ENCODE results near the gene OR5H14. TPM values are rescaled to one million over a fixed set of nuclear protein-coding genes. Genes with fewer than 3 reads are reported as not detected.
A peak's percentile ranks its signal among the peaks of the same experiment; 100 is the strongest.

OR5H14 gene
- total RNA-seq, 1 experiment from 2014 or later = not detected

- H3K27me3 Mint-ChIP-seq (ENCODE audit: low read depth) = no peaks in the 10 kb centered on the region
- no peak overlapping the region for H3K4ac ChIP-seq (ENCODE audit: low read depth, low read length)
- H4K8ac ChIP-seq (replicated peaks; ENCODE audit: insufficient read length, low read depth, low read length) = no peak overlapping the region
- no peak overlapping the region for H2BK120ac ChIP-seq (ENCODE audit: low read depth, low read length, poor library complexity, severe bottlenecking)
- H2AK5ac ChIP-seq (ENCODE audit: insufficient read length, low read length) = no peak overlapping the region
- peaks cover 5 to 9% of the 10 kb centered on the region in 2 experiments; a peak in 4 of 5 replicates for H3K9me3 Mint-ChIP-seq
- no peak overlapping the region for H3T11ph ChIP-seq (ENCODE audit: low read length)
- peaks cover 4 to 9% (median 9%) of the 10 kb centered on the region in 3 experiments; a peak in 6 of 7 replicates for H3K36me3 Mint-ChIP-seq (ENCODE audit: insufficient read depth in 1 of 3, low read depth in 3 of 3)
- H3K27me3 ChIP-seq (ENCODE audit: insufficient read depth, low read length) = no peaks in the 10 kb centered on the region
- H3K79me2 ChIP-seq (ENCODE audit: insufficient read depth, low read length) = no peaks in the 10 kb centered on the region
- H3K27ac ChIP-seq (ENCODE audit: insufficient read length, low read depth, low read length) = no peak overlapping the region
- no peaks in the 10 kb centered on the region for H3K79me1 ChIP-seq (ENCODE audit: insufficient read depth, low read depth, low read length, poor library complexity, severe bottlenecking)
- H2AFZ ChIP-seq (ENCODE audit: low read length) = no peak overlapping the region
- H3K4me1 Mint-ChIP-seq = peaks cover 24 to 31% of the 10 kb centered on the region in 2 experiments
- H4K5ac ChIP-seq (ENCODE audit: insufficient read length, low read depth, low read length) = no peak overlapping the region
- no peak overlapping the region for H2BK20ac ChIP-seq (ENCODE audit: low read depth, low read length, poor library complexity, severe bottlenecking)
- H3K56ac ChIP-seq (ENCODE audit: insufficient read length, low read depth, low read length) = no peak overlapping the region
- no peak for TF ChIP-seq CTCF (conservative IDR thresholded peaks at IDR 0.05)
- no peak for DNase-seq
- H3K18ac ChIP-seq (ENCODE audit: insufficient read length, low read depth, low read length) = no peak overlapping the region
- H3K4me1 ChIP-seq (ENCODE audit: insufficient read depth, low read length) = peaks cover 3% of the 10 kb centered on the region; the same call in 1 of the 2 replicates
- no peaks in the 10 kb centered on the region for H3K23me2 ChIP-seq (ENCODE audit: insufficient read length, low read depth, low read length, poor library complexity, severe bottlenecking)
- no peak overlapping the region for H3K23ac ChIP-seq (ENCODE audit: insufficient read length, low read depth, low read length)
- no peak overlapping the region for H2BK15ac ChIP-seq (ENCODE audit: low read depth, low read length)
- H3K9ac ChIP-seq (ENCODE audit: extremely low read depth, insufficient read length, low read length) = no peak overlapping the region
- H2BK5ac ChIP-seq (ENCODE audit: insufficient read length, low read length) = no peak overlapping the region
- no peak overlapping the region for H4K91ac ChIP-seq (ENCODE audit: insufficient read length, low read depth, low read length)
- no peak overlapping the region for H2BK12ac ChIP-seq (ENCODE audit: insufficient read length, low read depth, low read length)
- no peak overlapping the region for H3K14ac ChIP-seq (ENCODE audit: insufficient read depth, low read length)
- H3K9me3 ChIP-seq (ENCODE audit: control insufficient read depth, low read depth, low read length) = no peaks in the 10 kb centered on the region
- H3K27ac Mint-ChIP-seq = peak overlapping the region in 2 of 3 experiments; percentile 66 to 95; a peak in 5 of 7 replicates
- H4K20me1 ChIP-seq (ENCODE audit: control insufficient read depth, insufficient read depth, insufficient read length) = no peaks in the 10 kb centered on the region
- no peak overlapping the region for H3K4me2 ChIP-seq (ENCODE audit: insufficient read depth, insufficient read length, low read length)
- H3K4me3 Mint-ChIP-seq = no peak overlapping the region
Measured at GRCh38 chr3:98182196-98182595, 34.9 kb downstream of the OR5H14 start.

Data from H9 (cell line).